Pericardium fibroblast (primary cell): ENCODE data around the gene MERTK. TPM values are rescaled to one million over a fixed set of nuclear protein-coding genes. Genes with fewer than 3 reads are reported as not detected.

Experiments
- total RNA-seq: library from RNA; depleted of rRNA; stranded (reverse); fragments of >200 nt; gene quantifications from 2 replicates; pipeline ENCODE4 v1.2.3, GENCODE V29; 2015

Gene MERTK
- total RNA-seq = 0.68 and 2.0 TPM in 2 replicates

GRCh38 chr2:111897924-111898702, at the start of gene MERTK:
Gene MERTK, plus strand, starts transcription at chr2:111898607. Its CDS starts 129 bp downstream, at chr2:111898736.

GRCh38 chr2:111883661-111884591, 14.5 kb upstream of the MERTK start, which contains the start of gene ANAPC1:
Gene ANAPC1, minus strand, starts transcription at chr2:111884193. Its CDS starts 3,368 bp downstream, at chr2:111880825.

GRCh38 chr2:112054847-112055729, 156.7 kb downstream of the MERTK start, which contains the start of gene TMEM87B:
Gene TMEM87B, plus strand, starts transcription at chr2:112055269. Its CDS starts 323 bp downstream, at chr2:112055592.

Other genes with a start within 250 kb of the MERTK start
- 16.5 and 20.0 TPM in 2 replicates for gene ANAPC1, start 14.4 kb upstream of the MERTK start, total RNA-seq
- gene TMEM87B, start 156.7 kb downstream of the MERTK start, total RNA-seq = 16.6 and 28.0 TPM in 2 replicates
- 3.7 and 5.4 TPM in 2 replicates for gene FBLN7, start 239.8 kb downstream of the MERTK start, total RNA-seq